ENCODE results near the gene POLR2B.
"Not testable (repeated sequence)": the region's sequence is repeated elsewhere in the genome, so short reads cannot be mapped to it uniquely, and the experiment has no call there.

POLR2B gene

DNA sequence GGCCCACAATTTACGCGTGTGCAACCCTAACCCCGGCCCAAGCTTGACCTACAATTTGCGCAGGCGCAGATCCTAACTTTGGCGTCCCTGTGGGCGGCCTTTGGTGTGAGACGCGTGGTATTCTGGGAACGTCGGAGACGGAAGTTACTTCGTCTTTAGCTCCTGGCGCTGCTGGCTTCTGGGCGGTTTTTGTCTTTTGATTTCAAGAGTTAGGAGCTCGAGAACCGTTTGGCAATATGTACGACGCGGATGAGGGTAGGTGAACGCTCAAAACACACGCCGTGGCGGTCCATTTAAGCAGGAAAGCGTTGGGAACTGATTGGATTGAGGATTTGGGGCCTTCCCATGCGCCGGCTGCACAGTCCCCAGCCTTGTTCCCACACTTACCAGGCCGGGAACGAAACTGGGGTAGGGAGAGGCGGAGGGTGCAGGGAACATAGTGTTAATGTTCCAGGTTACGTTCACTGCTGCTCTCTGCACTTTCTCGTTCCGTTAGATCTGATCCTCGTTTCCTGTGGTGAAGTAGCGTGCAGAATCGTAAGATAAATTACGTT is at the start of gene POLR2B:
TSS of gene POLR2B (plus strand) at position 147 of the 554 bp plus-strand sequence. CDS start at position 237, 90 bp downstream.
- DNase-seq (ENCODE audit: low spot score), result peak; percentile 92
- FAIRE-seq, result peak; percentile 84

- DNase-seq (ENCODE audit: low spot score), result no peak
- FAIRE-seq, result no peak
Measured at GRCh38 chr4:56930638-56931037, 48.1 kb upstream of the POLR2B start.

DNA sequence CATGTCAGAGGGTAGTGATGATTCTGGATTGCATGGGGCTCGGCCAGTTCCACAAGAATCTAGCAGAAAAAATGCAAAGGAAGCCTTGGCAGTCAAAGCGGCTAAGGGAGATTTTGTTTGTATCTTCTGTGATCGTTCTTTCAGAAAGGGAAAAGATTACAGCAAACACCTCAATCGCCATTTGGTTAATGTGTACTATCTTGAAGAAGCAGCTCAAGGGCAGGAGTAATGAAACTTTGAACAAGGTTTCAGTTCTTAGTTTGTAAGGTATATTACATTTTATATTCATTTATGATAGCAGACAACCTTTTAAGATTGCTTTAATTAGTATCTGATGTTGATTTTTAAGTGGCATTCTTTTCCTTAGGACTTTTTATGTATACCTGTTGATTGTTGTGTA is 46.8 kb upstream of the POLR2B start:
- DNase-seq (ENCODE audit: low spot score), result no peak
- FAIRE-seq, result no peak

DNA sequence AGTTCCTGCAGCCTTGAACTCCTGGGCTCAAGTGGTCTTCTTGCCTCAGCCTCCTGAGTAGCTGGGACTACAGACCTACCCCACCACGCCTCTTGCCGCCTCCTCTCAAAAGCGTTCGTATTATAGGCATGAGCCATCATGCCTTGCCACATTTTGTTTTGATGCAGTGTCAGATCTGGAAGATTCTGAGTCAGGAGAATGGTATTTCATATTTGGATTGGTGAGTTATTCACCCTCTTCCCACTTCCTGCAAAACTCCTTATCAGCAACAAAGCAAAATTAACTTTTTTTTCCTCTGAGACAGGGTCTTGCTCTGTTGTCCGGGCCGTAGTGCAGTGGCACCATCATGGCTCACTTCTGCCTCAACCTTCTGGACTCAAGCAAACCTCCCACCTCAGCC is 41.4 kb upstream of the POLR2B start:
- FAIRE-seq (peak; percentile 42), DNase-seq (ENCODE audit: low spot score) (peak; percentile 74)

GRCh38 chr4:56939826-56940225 is 38.9 kb upstream of the POLR2B start:
- not testable (repeated sequence) for DNase-seq (ENCODE audit: low spot score); FAIRE-seq

GRCh38 chr4:56940403-56940802 is 38.3 kb upstream of the POLR2B start:
- DNase-seq (ENCODE audit: low spot score), result no peak
- FAIRE-seq, result no peak

GRCh38 chr4:56940971-56941370 is 37.7 kb upstream of the POLR2B start:
- no peak for DNase-seq (ENCODE audit: low spot score)
- FAIRE-seq, result no peak

DNA sequence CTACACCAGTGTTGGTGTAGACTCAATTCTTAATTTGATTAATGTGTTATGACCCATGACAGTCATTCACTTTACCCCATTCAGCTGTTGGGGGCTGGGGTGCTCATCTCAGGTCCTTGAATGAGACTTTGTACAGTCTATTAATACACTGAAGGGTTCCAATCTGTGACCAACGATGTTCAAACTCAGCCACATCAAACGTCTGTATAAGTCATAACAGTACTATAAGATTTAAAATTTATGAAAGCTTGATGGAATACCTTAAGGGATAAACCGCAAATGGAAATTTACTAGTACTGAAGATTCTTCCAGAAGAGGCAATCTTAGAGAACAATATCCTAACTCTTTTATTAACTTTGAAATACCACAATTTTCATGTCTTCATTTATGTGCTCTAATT is 37.3 kb upstream of the POLR2B start:
- FAIRE-seq (no peak), DNase-seq (ENCODE audit: low spot score) (no peak)

GRCh38 chr4:56953680-56954520 is 24.8 kb upstream of the POLR2B start:
- DNase-seq (ENCODE audit: low spot score), result no peak
- no peak for FAIRE-seq

DNA sequence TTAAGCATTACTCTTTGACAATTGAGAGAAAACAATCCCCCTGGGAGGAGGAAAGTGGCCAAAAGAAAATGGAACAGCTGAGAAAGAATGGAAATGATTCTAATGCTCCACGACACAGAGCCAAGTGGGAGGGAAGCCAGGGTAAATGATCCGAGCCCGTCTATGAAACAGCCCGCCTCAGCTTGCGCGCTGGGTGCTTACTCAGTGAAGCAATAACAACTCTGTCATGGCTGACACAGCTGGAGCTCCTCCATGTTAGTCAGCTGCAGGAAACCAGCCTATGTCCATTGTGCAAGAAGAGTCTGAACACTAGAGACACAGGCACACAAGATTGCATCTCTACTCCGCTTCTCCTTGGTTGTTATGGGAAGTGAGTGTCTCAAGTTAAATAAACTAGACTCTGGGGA is 20.6 kb upstream of the POLR2B start:
- DNase-seq (ENCODE audit: low spot score) (peak; percentile 37), FAIRE-seq (no peak)

GRCh38 chr4:56959100-56959499 is 19.6 kb upstream of the POLR2B start:
- FAIRE-seq (no peak), DNase-seq (ENCODE audit: low spot score) (no peak)

- no peak for FAIRE-seq
- no peak for DNase-seq (ENCODE audit: low spot score)
Measured at GRCh38 chr4:56961107-56961500, 17.6 kb upstream of the POLR2B start.

- DNase-seq (ENCODE audit: low spot score), result no peak
- FAIRE-seq, result no peak
Measured at GRCh38 chr4:56971383-56971782, 7.3 kb upstream of the POLR2B start.

DNA sequence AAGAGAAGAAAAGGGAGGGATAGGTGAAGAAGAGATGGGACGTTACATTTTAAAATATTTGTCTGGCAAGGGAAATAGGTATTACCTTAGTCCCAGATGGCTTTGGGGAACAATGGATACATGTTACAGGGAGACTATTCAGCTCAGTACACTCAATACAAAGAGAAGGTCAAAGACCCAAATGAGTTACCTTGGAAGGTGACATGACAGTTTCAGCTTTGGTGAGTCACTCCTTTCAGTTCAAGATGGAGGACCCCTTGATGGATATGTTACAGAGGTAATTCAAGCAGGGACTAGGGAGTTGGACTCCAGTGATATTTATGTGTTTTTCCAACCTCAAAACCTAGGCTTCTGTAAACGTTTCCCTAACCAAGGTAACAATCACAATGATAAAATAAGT is 6.3 kb upstream of the POLR2B start:
- DNase-seq (ENCODE audit: low spot score), result no peak
- no peak for FAIRE-seq

GRCh38 chr4:56972809-56973208 is 5.9 kb upstream of the POLR2B start:
- no peak for FAIRE-seq
- no peak for DNase-seq (ENCODE audit: low spot score)

DNA sequence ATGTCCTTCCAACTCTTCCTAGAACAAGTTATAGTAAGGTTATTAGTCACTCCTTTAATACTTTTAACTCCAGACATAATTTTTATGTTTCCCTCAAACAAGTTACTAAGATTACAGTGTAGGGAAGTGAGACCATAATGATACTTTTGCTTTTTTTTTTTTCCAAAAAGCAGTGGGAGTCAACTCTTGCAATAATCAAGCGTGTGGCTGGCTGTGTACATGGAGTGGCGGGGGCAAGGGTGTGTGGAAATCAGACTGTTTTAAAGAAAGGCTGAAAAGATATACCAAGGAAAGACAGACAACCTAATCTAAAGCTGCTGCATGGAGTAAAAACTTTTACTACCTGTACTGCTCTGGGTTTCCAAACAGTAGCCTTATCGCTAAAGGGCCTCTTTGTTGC is 5.4 kb upstream of the POLR2B start:
- FAIRE-seq (no peak), DNase-seq (ENCODE audit: low spot score) (no peak)

DNA sequence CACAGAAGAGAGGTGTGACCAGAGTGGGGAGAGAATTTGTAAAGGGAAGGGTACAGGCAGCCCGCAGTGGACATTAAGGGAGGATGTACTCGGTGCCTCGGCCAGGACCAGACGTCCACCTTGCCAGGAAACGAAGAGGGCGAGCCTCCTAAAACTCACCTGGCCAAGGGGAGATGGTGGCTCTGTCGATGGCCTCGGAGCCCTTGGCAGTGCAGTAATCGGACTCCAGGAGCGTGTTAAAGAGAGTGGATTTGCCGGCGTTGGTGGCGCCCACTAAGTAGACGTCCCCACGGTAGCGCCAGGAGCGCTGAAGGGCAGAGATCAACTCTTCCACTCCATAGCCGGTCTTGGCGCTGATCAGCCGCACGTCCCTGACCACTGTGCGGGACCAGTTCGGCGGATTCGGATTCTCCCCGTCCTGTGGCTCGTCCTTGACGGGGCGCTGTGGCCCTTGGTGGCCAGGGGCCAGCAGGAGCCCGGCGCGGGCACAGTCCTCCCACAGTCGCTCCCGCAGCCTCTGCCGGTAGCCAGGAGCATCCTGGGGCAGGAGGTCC is 2.3 kb upstream of the POLR2B start:
- DNase-seq (ENCODE audit: low spot score), result no peak
- FAIRE-seq, result no peak

GRCh38 chr4:56976837-56977320 is 1.8 kb upstream of the POLR2B start:
- FAIRE-seq (no peak), DNase-seq (ENCODE audit: low spot score) (no peak)

DNA sequence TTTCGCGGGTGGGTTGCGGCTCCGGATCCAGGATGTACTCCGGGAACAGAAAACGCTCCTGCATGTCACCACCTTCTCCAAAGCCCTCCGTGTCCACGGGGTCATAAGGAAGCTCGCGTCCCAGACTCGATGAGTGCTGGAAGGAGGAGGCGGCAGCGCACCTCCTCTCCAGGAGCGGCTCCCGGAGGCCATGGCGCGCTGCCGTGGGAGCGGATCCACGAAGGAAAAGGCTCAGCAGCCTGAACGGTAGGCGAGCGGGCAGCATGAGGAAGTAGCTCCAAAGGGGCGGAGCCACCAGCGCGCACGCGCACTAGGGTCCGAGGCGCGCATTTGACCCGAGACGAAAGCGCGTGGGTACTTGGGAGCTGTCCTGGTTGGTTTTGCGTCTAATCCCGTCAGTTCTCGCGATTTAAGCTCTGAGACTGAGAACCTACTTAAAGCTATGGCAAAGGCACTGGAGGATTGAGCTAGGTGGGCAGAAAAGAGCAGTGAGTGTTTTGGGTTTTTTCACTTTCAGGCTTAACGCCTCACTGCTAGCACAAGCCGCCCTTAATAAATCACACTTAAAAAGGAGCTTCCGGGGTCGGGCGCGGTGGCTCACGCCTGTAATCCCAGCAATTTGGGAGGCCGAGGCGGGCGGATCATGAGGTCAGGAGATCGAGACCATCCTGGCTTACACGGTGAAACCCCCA is 1.2 kb upstream of the POLR2B start, which contains the start of gene NOA1:
TSS of gene NOA1 (minus strand) at position 286 of the 692 bp plus-strand sequence. CDS start at position 265, 21 bp downstream.
- peak; percentile 88 for FAIRE-seq
- DNase-seq (ENCODE audit: low spot score), result peak; percentile 98

GRCh38 chr4:56979421-56980072 is 851 bp downstream of the POLR2B start:
- FAIRE-seq (no peak), DNase-seq (ENCODE audit: low spot score) (peak; percentile 19)

- DNase-seq (ENCODE audit: low spot score), result peak; percentile 66
- no peak for FAIRE-seq
Measured at GRCh38 chr4:56981795-56982201, 3.1 kb downstream of the POLR2B start.

All from RCC 7860 (cell line).